Mesodermal cell (in vitro differentiated cells): ENCODE measurements around the gene IQCN. TPM values are rescaled to one million over a fixed set of nuclear protein-coding genes. Genes with fewer than 3 reads are reported as not detected.

Experiments used
- H3K27ac ChIP-seq: 2 replicates; pipeline ENCODE4 v1.7.0; 2013; ENCODE audit warnings: mild to moderate bottlenecking, low read depth, low read length, moderate library complexity; ENCODE audit not compliant: severe bottlenecking
- H3K36me3 ChIP-seq: 2 replicates; pipeline ENCODE4 v1.7.1; 2013; ENCODE audit warnings: mild to moderate bottlenecking, low read length, moderate library complexity; ENCODE audit not compliant: control insufficient read depth, insufficient read depth
- H3K4me1 ChIP-seq: one replicate; pipeline ENCODE4 v1.7.1; 2013; ENCODE audit warnings: mild to moderate bottlenecking, low read length; ENCODE audit not compliant: insufficient read depth, control insufficient read depth, poor library complexity, severe bottlenecking
- H3K4me3 ChIP-seq: 2 replicates; pipeline ENCODE4 v1.7.0; 2013; ENCODE audit warnings: low read length, control low read depth, mild to moderate bottlenecking; ENCODE audit not compliant: insufficient read depth, poor library complexity, severe bottlenecking; ENCODE audit errors: extremely low read depth
- H3K9me3 ChIP-seq: 2 replicates; pipeline ENCODE4 v1.7.1; 2013; ENCODE audit warnings: mild to moderate bottlenecking, low read length, moderate library complexity; ENCODE audit not compliant: control insufficient read depth
- WGBS, 2 experiments: methylation state at CpG; one replicate each; pipeline ENCODE4 v1.1.5; 2013; ENCODE audit warnings: missing lambda C conversion rate in 2 of 2; ENCODE audit not compliant: insufficient coverage in 2 of 2; 5-methylcytosine and 5-hydroxymethylcytosine counted together
- polyA plus RNA-seq, 2 experiments: library from polyadenylated mRNA; stranded (reverse); fragments of 50-300 nt; gene quantifications; one replicate each; pipeline ENCODE4 v1.2.3, GENCODE V29; 2013

Gene IQCN, protein sequence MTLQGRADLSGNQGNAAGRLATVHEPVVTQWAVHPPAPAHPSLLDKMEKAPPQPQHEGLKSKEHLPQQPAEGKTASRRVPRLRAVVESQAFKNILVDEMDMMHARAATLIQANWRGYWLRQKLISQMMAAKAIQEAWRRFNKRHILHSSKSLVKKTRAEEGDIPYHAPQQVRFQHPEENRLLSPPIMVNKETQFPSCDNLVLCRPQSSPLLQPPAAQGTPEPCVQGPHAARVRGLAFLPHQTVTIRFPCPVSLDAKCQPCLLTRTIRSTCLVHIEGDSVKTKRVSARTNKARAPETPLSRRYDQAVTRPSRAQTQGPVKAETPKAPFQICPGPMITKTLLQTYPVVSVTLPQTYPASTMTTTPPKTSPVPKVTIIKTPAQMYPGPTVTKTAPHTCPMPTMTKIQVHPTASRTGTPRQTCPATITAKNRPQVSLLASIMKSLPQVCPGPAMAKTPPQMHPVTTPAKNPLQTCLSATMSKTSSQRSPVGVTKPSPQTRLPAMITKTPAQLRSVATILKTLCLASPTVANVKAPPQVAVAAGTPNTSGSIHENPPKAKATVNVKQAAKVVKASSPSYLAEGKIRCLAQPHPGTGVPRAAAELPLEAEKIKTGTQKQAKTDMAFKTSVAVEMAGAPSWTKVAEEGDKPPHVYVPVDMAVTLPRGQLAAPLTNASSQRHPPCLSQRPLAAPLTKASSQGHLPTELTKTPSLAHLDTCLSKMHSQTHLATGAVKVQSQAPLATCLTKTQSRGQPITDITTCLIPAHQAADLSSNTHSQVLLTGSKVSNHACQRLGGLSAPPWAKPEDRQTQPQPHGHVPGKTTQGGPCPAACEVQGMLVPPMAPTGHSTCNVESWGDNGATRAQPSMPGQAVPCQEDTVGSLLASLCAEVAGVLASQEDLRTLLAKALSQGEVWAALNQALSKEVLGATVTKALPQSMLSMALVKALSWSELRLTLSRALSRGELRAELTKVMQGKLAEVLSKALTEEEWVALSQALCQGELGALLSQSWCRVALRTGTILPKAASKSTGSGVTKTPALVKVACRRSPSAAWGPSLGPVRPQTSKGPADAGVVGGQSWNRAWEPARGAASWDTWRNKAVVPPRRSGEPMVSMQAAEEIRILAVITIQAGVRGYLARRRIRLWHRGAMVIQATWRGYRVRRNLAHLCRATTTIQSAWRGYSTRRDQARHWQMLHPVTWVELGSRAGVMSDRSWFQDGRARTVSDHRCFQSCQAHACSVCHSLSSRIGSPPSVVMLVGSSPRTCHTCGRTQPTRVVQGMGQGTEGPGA (N-terminal part only)
- polyA plus RNA-seq (2013, experiment 1 of 2) = 1.3 TPM
- polyA plus RNA-seq (2013, experiment 2 of 2) = 1.4 TPM

- Histone ChIP-seq H3K36me3 (peaks cover 52% of the 10 kb centered on the region), H3K4me3 (no peak within 1 kb of the TSS), H3K27ac (peak within 1 kb of the TSS; percentile 36), H3K9me3 (no peaks in the 10 kb centered on the region), H3K4me1 (peaks cover 14% of the 10 kb centered on the region)
- WGBS, 2 experiments = 70 to 91% methylated on average over 2 to 5 of the region's 9 CpGs
Observed at GRCh38 chr19:18274219-18274780, at the start of gene IQCN. Gene IQCN, minus strand, starts transcription at chr19:18274452. Its CDS starts 4,974 bp downstream, at chr19:18269478.

DNA sequence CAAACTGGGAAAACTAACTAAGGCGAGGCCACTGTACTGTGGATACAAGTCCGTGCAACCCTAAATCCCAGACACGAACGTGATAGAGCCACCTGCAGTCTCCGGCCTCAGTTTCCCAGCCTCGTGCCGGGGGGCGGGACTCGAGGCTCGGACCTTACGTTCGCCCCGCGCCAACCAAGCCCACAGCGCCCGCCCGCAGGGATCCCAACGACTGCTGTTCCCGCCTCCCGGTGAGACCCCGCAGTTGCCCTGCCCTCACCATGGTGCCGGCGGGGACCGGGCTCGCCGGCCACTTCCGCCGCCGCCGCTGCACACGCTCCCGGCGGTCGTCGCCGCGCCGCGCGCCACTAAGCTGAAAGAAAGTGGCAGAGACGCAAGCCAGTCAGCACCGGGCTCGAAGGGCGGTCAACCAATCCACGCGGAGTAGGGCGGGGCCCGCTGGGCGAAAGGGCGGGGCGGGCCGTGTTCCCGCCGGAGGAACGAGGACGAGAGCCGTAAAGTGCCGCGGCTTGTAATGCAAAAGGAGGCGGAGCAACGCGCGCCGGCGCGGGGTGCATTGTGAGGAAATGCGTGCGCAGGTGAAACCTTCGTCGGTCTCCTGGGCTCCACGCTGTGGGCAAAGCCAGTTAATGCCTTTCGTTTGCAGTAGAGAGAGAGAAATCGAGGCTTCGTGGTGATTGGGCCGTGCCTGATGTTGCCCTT, 48.7 kb upstream of the IQCN start, which contains the start of gene LSM4:
LSM4 (minus strand) TSS at position 318 of the 702 bp plus-strand sequence; CDS start at position 262, 56 bp downstream.
- peaks cover 18% of the 10 kb centered on the region for H3K36me3 ChIP-seq
- H3K9me3 ChIP-seq = no peaks in the 10 kb centered on the region
- peaks cover 22% of the 10 kb centered on the region for H3K4me1 ChIP-seq
- H3K4me3 ChIP-seq = peak within 1 kb of the TSS; percentile 68
- peak within 1 kb of the TSS; percentile 94 for H3K27ac ChIP-seq
- 0% methylated on average over 61 to 67 of the region's 75 CpGs for WGBS, 2 experiments

- H3K36me3 ChIP-seq = peaks cover 22% of the 10 kb centered on the region
- WGBS, 2 experiments = 2 to 10% methylated on average over 6 to 7 of the region's 7 CpGs
- H3K27ac ChIP-seq = peak overlapping the region; percentile 86
- peak overlapping the region; percentile 68 for H3K4me3 ChIP-seq
- peaks cover 24% of the 10 kb centered on the region for H3K4me1 ChIP-seq
- no peaks in the 10 kb centered on the region for H3K9me3 ChIP-seq
Observed at GRCh38 chr19:18322318-18322758, 48.1 kb upstream of the IQCN start.

DNA sequence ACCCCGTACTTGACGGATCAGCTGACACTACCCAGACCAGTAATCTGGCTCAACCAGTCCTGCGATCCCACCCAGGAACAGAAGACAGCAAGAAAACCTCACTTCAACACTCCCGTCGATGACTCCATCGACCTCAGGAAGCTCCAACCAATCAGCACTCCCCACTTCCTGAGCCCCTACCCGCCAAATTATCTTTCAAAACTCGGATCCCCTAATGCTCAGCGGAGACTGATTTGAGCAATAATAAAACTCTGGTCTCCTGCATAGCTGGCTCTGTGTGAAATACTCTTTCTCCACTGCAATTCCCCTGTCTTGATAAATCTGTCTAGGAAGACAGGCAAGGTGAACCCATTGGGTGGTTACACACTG, 47.5 kb upstream of the IQCN start:
- Histone ChIP-seq H3K27ac (peak overlapping the region; percentile 86), H3K4me3 (peak overlapping the region; percentile 68), H3K4me1 (peaks cover 24% of the 10 kb centered on the region), H3K36me3 (peaks cover 22% of the 10 kb centered on the region), H3K9me3 (no peaks in the 10 kb centered on the region)
- 67 to 70% methylated on average over 5 to 9 of the region's 9 CpGs for WGBS, 2 experiments

DNA sequence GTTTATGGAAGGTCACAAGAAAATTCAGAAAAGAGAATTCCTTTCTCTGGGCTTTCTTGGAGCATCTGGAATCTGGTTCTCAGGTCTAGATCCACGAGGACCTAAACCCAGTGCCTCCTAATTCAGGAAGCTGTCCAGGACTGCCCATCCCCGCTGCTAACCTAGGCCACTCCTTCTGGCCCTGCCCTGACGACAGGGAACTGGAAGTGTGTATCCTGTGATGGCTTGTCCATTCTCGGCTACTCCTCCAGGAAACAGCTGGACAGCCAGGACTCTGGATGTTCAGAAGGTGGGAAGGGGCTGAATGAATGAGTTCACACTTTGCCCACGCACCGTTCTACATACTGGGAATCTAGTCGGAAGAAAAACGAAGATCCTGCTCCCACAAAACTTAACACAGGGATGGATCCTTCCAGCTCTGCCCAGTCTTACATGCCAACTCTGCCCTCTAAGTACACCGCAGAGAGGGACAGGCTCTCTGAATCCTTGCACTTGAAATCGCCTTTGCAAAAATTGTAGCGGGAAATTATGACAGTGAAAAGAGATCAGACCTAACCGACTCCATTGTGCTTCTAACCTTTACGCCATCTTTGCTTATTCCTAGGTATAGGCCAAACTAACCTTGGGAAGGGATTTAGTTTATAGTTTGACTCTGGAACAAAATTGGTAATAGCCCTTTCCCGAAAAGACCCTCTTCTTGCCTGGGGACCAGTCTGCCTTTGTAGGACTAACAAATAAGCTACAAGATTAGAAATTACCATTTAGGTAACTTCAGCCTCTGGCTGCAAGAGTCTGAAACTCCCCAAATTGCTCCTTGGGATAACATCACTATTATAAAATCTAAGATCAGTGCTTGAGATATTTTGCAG, 46.8 kb upstream of the IQCN start:
- WGBS, 2 experiments = 83 to 84% methylated on average over 13 of the region's 14 CpGs
- Histone ChIP-seq H3K4me3 (peak overlapping the region; percentile 1), H3K4me1 (peaks cover 24% of the 10 kb centered on the region)

DNA sequence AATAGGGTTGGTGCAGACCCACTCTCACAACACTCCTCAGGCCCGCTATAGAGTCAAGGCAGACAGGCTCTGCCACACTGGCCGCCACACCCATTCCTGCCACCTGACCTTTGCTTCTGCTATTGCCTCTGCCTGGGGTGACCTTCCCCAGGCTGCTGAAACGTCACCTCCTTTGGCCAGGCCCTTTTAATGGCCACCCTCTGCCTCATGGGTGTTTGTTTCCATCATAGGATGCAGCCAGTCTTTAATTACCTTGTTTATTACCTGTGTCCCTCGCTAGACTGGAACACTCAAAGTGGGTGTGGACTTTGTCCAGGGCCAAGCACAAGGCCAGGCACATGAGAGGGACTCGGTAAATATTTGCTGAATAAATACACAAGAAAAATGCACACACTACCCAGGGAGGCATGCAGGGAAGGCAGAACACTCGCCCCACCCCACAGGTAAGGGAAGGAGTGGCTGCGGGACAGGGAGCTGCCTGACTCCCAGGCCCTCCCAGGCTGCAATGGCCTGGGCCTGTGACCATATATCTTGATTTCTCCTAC, 45.4 kb upstream of the IQCN start:
- 98 to 100% methylated on average over 4 to 6 of the region's 7 CpGs for WGBS, 2 experiments
- Histone ChIP-seq H3K4me3 (no peak overlapping the region), H3K9me3 (no peaks in the 10 kb centered on the region), H3K36me3 (peaks cover 33% of the 10 kb centered on the region), H3K4me1 (peaks cover 28% of the 10 kb centered on the region), H3K27ac (no peak overlapping the region)

More for the DNA sequence above, 46.8 kb upstream of the IQCN start:
- Histone ChIP-seq H3K9me3 (no peaks in the 10 kb centered on the region), H3K27ac (peak overlapping the region; percentile 86), H3K36me3 (peaks cover 22% of the 10 kb centered on the region)

DNA sequence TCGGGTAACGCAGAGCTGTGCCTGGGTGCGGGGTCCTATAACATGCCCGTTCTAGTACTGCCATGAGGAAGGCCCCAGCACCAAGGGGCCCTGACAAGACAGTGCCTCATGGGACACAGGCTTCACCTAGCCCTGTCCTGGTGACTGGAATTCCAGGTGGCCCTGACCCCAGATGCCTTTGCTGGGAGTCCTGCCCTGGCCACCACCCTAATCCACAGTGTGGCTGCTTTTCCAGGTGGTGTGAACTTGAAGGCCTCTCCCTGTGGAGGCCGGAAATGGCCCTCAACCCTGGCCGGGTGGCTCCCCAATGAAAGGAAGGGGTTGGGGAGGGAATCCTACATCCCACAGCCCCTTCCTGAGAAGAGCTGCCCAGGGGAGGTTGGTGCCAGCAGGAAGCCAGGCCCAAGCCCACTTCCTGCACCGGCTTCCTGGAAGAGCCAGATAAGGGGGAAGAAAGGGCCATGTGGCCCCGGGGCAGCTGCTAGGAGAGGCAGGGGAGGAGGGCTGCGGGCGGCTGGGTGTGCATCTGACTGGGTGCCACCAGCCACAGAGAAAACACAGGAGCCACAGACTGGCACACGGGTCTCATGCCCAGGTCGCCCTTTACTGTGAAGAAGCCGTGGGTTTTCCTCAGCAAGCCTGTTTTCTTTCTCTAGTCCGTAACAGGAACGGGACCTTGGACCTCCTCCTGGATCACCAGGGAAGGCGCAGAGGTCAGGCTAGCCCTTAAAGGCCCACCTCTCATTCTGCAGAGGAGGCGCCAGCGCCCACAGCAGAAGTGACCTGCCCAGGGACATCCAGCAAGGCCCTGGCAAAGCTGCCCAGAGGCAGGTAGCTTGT, 43.9 kb upstream of the IQCN start:
- Histone ChIP-seq H3K27ac (peak overlapping the region; percentile 19), H3K4me1 (peaks cover 24% of the 10 kb centered on the region), H3K9me3 (no peaks in the 10 kb centered on the region), H3K4me3 (no peak overlapping the region), H3K36me3 (peaks cover 48% of the 10 kb centered on the region)
- 88 to 92% methylated on average over 16 of the region's 18 CpGs for WGBS, 2 experiments

- WGBS, 2 experiments = 92 to 100% methylated on average over 2 to 3 of the region's 3 CpGs
- H3K36me3 ChIP-seq = peaks cover 74% of the 10 kb centered on the region
- no peak overlapping the region for H3K4me3 ChIP-seq
- H3K4me1 ChIP-seq = peaks cover 17% of the 10 kb centered on the region
- H3K27ac ChIP-seq = no peak overlapping the region
- H3K9me3 ChIP-seq = no peaks in the 10 kb centered on the region
Observed at GRCh38 chr19:18313398-18313797, 39.1 kb upstream of the IQCN start.
